Measurements from ENCODE around the gene OR6N2.

DNA sequence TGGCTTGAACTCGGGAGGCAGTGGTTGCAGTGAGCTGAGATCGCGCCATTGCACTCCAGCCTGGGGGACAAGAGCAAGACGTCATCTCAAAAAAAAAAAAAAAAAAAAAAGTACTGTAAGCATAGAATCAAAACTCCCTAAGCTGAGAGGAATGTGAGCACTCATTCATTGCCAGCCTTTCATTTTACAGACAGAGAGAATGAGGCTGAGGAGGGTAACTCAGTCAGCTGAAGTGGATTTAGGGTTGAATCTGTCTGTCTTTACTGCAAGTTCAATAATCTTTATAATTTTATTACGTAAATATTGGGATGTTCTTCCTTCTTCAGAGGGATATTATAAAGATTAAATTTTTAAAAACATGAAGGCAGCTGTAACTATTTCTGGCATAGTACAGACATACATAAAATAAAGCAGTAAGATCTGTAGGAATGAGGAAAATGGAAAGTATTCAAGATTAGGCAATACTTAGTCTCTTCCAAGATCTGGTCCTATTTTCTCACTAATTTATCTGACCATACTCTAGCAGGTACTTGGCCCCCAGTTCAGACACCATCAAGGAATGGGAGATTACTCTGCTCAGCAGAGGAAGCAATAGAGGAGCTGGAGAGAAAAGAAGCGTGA, 26.0 kb upstream of the OR6N2 start:
- TF ChIP-seq CTCF (IDR thresholded peaks at IDR 0.05; ENCODE audit: insufficient read depth, low read length) (no peak), POLR2AphosphoS5 (IDR thresholded peaks at IDR 0.05; ENCODE audit: low read depth) (no peak), GABPA (IDR thresholded peaks at IDR 0.05; ENCODE audit: low read depth) (no peak), SPI1 (IDR thresholded peaks at IDR 0.05; ENCODE audit: borderline replicate concordance, low read depth) (no peak)
- TF ChIP-seq, protein P1, sequence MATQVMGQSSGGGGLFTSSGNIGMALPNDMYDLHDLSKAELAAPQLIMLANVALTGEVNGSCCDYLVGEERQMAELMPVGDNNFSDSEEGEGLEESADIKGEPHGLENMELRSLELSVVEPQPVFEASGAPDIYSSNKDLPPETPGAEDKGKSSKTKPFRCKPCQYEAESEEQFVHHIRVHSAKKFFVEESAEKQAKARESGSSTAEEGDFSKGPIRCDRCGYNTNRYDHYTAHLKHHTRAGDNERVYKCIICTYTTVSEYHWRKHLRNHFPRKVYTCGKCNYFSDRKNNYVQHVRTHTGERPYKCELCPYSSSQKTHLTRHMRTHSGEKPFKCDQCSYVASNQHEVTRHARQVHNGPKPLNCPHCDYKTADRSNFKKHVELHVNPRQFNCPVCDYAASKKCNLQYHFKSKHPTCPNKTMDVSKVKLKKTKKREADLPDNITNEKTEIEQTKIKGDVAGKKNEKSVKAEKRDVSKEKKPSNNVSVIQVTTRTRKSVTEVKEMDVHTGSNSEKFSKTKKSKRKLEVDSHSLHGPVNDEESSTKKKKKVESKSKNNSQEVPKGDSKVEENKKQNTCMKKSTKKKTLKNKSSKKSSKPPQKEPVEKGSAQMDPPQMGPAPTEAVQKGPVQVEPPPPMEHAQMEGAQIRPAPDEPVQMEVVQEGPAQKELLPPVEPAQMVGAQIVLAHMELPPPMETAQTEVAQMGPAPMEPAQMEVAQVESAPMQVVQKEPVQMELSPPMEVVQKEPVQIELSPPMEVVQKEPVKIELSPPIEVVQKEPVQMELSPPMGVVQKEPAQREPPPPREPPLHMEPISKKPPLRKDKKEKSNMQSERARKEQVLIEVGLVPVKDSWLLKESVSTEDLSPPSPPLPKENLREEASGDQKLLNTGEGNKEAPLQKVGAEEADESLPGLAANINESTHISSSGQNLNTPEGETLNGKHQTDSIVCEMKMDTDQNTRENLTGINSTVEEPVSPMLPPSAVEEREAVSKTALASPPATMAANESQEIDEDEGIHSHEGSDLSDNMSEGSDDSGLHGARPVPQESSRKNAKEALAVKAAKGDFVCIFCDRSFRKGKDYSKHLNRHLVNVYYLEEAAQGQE (IDR thresholded peaks at IDR 0.05; ENCODE audit: insufficient replicate concordance, low read depth), result no peak
